ENCODE measurements around the gene CRX.
"Not testable (repeated sequence)": the region's sequence is repeated elsewhere in the genome, so short reads cannot be mapped to it uniquely, and the experiment has no call there.

The CRX gene

GRCh38 chr19:47804451-47804850 lies 17.3 kb upstream of the CRX start, which contains the start of gene TPRX1:
Gene TPRX1, minus strand, starts transcription at chr19:47804551. Its CDS starts 12 bp downstream, at chr19:47804539.
- DNase-seq, result not testable (repeated sequence)

- DNase-seq, result no peak
These were observed 16.4 kb upstream of the CRX start for GRCh38 chr19:47805313-47805712.

- DNase-seq, result no peak
These were observed 15.3 kb upstream of the CRX start for GRCh38 chr19:47806435-47806834.

- peak; percentile 80 for DNase-seq
These were observed 8.3 kb upstream of the CRX start for GRCh38 chr19:47813304-47813994.

GRCh38 chr19:47813995-47814328 lies 7.8 kb upstream of the CRX start:
- DNase-seq, result no peak

- DNase-seq, result not testable (repeated sequence)
These were observed 5.5 kb upstream of the CRX start for GRCh38 chr19:47816270-47816669.

GRCh38 chr19:47818221-47818620 lies 3.5 kb upstream of the CRX start:
- DNase-seq, result not testable (repeated sequence)

- no peak for DNase-seq
These were observed 1.9 kb upstream of the CRX start for GRCh38 chr19:47819858-47820257.

GRCh38 chr19:47820410-47820809 lies 1.3 kb upstream of the CRX start:
- no peak for DNase-seq

- no peak for DNase-seq
These were observed 2.7 kb downstream of the CRX start for GRCh38 chr19:47824396-47824795.

GRCh38 chr19:47826800-47827199 lies 5.1 kb downstream of the CRX start:
- no peak for DNase-seq

GRCh38 chr19:47832723-47833122 lies 11.0 kb downstream of the CRX start:
- no peak for DNase-seq

GRCh38 chr19:47836038-47836437 lies 14.3 kb downstream of the CRX start:
- DNase-seq, result no peak

- no peak for DNase-seq
These were observed 17.7 kb downstream of the CRX start for GRCh38 chr19:47839411-47839810.

GRCh38 chr19:47839913-47840312 lies 18.2 kb downstream of the CRX start:
- DNase-seq, result no peak

GRCh38 chr19:47842941-47843340 lies 21.2 kb downstream of the CRX start:
- no peak for DNase-seq

GRCh38 chr19:47848425-47848822 lies 26.7 kb downstream of the CRX start:
- no peak for DNase-seq

- no peak for DNase-seq
These were observed 27.2 kb downstream of the CRX start for GRCh38 chr19:47848823-47849473.

GRCh38 chr19:47853003-47853402 lies 31.3 kb downstream of the CRX start:
- DNase-seq, result no peak

GRCh38 chr19:47854459-47854858 lies 32.7 kb downstream of the CRX start:
- no peak for DNase-seq

GRCh38 chr19:47858231-47858630 lies 36.5 kb downstream of the CRX start:
- not testable (repeated sequence) for DNase-seq

GRCh38 chr19:47858646-47859285 lies 37.0 kb downstream of the CRX start, which contains the start of gene TPRX2:
Gene TPRX2, plus strand, starts transcription at chr19:47859235. Its CDS starts 12 bp downstream, at chr19:47859247.
- not testable (repeated sequence) for DNase-seq

GRCh38 chr19:47859838-47860237 lies 38.1 kb downstream of the CRX start:
- DNase-seq, result not testable (repeated sequence)

Measured in activated CD8-positive, alpha-beta memory T cell treated with anti-CD3 and anti-CD28 coated beads, Interleukin-2, amount 50 U/mL, for 4 hours (primary cell).